ENCODE measurements around the gene TMIGD2. TPM values are rescaled to one million over a fixed set of nuclear protein-coding genes. Genes with fewer than 3 reads are reported as not detected.

TMIGD2 gene
- total RNA-seq, 6 experiments from 2014 or later, result 0.24 to 0.32 TPM; not detected in 4

GRCh38 chr19:4327252-4327876, 25.2 kb upstream of the TMIGD2 start:
- Histone ChIP-seq H3K9me3 (no peaks in the 10 kb centered on the region), H3K4me1 (no peaks in the 10 kb centered on the region), H3K4me3 (peak overlapping the region in 1 of 3 donors; percentile 44), H3K27me3 (no peaks in the 10 kb centered on the region), H3K36me3 (peaks cover 0 to 7% (median 0%) of the 10 kb centered on the region in 4 donors), H3K27ac (no peak overlapping the region)
- ATAC-seq (peak; percentile 7 to 39 (median 20)), DNase-seq (peak in 2 of 3 donors; percentile 44 to 75)
- TF ChIP-seq POLR2A (IDR thresholded peaks at IDR 0.05) (no peak), CTCF (IDR thresholded peaks at IDR 0.05) (no peak)
- 67% methylated on average over 6 of the region's 30 CpGs for WGBS (ENCODE audit: insufficient coverage, low coverage, low lambda C conversion rate, missing lambda C conversion rate)
- intact Hi-C loops (cut with DNase I), result no loop called here

- intact Hi-C loops (cut with DNase I), result no loop called here
- Histone ChIP-seq H3K9me3 (no peaks in the 10 kb centered on the region), H3K4me3 (no peak overlapping the region), H3K36me3 (peaks cover 0 to 7% (median 0%) of the 10 kb centered on the region in 4 donors), H3K4me1 (no peaks in the 10 kb centered on the region), H3K27me3 (no peaks in the 10 kb centered on the region), H3K27ac (no peak overlapping the region)
- no peak for DNase-seq
- TF ChIP-seq CTCF (IDR thresholded peaks at IDR 0.05) (no peak), POLR2A (IDR thresholded peaks at IDR 0.05) (no peak)
- WGBS (ENCODE audit: insufficient coverage, low coverage, low lambda C conversion rate, missing lambda C conversion rate), result 57% methylated on average over 9 of the region's 33 CpGs
- no peak for ATAC-seq
Observed at GRCh38 chr19:4326837-4327251, 24.7 kb upstream of the TMIGD2 start.

GRCh38 chr19:4326215-4326836, 24.1 kb upstream of the TMIGD2 start:
- DNase-seq, result no peak
- intact Hi-C loops (cut with DNase I), result no loop called here
- 54% methylated on average over 10 of the region's 13 CpGs for WGBS (ENCODE audit: insufficient coverage, low coverage, low lambda C conversion rate, missing lambda C conversion rate)
- no peak for TF ChIP-seq CTCF (IDR thresholded peaks at IDR 0.05)
- Histone ChIP-seq H3K36me3 (peaks cover 0 to 5% (median 0%) of the 10 kb centered on the region in 4 donors), H3K9me3 (no peaks in the 10 kb centered on the region), H3K4me1 (no peaks in the 10 kb centered on the region), H3K4me3 (no peak overlapping the region), H3K27me3 (no peaks in the 10 kb centered on the region), H3K27ac (no peak overlapping the region)
- ATAC-seq, result no peak

GRCh38 chr19:4324228-4324627, 22.0 kb upstream of the TMIGD2 start:
- ATAC-seq (no peak), DNase-seq (no peak)
- H3K4me1 ChIP-seq, result no peaks in the 10 kb centered on the region
- no peaks in the 10 kb centered on the region for H3K9me3 ChIP-seq
- H3K36me3 ChIP-seq, result no peaks in the 10 kb centered on the region
- intact Hi-C loops (cut with DNase I), result no loop called here
- TF ChIP-seq POLR2A (IDR thresholded peaks at IDR 0.05), result no peak
- TF ChIP-seq CTCF (IDR thresholded peaks at IDR 0.05), result no peak
- no peaks in the 10 kb centered on the region for H3K27me3 ChIP-seq
- no peak overlapping the region for H3K4me3 ChIP-seq
- WGBS (ENCODE audit: insufficient coverage, low coverage, low lambda C conversion rate, missing lambda C conversion rate), result 100% methylated on average over 2 of the region's 12 CpGs
- H3K27ac ChIP-seq, result no peak overlapping the region

All from right lobe of liver (tissue), 6 donors.